GM19467 (cell line): ENCODE results near the gene AZU1.

ENCODE experiments used
- ATAC-seq: cut with Tn5 transposase; IDR thresholded peaks from one replicate; pipeline ENCODE4 v1.9.1; 2021; ENCODE audit warnings: mild to moderate bottlenecking, moderate library complexity; ENCODE audit not compliant: unreplicated experiment

The AZU1 gene, protein sequence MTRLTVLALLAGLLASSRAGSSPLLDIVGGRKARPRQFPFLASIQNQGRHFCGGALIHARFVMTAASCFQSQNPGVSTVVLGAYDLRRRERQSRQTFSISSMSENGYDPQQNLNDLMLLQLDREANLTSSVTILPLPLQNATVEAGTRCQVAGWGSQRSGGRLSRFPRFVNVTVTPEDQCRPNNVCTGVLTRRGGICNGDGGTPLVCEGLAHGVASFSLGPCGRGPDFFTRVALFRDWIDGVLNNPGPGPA

DNA sequence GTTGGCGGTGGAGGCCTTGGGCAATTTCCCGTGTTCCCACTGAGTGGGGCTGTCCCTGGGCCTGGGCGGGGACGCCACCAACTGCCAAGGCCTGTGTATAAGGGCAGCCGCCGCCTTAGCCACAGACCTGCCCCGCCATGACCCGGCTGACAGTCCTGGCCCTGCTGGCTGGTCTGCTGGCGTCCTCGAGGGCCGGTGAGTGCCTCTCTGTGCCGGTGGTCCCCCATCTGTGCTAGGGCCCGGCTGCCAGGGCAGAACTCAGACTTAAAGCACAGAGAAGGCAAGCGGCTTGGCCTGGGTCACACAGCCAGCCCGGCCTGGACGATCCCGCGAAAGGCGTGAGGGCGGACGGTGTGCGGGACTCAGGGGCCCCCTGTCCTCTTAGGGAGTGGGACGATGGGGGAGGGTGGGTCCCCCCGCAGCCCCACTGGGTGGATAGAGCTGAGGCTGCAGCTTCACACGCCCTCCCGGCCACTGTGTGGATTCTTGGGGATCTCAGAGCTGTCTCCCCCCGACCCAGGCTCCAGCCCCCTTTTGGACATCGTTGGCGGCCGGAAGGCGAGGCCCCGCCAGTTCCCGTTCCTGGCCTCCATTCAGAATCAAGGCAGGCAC lies at the start of gene AZU1:
TSS of gene AZU1 (plus strand) at position 128 of the 612 bp plus-strand sequence. CDS start at position 138, 10 bp downstream.
- ATAC-seq: no peak

DNA sequence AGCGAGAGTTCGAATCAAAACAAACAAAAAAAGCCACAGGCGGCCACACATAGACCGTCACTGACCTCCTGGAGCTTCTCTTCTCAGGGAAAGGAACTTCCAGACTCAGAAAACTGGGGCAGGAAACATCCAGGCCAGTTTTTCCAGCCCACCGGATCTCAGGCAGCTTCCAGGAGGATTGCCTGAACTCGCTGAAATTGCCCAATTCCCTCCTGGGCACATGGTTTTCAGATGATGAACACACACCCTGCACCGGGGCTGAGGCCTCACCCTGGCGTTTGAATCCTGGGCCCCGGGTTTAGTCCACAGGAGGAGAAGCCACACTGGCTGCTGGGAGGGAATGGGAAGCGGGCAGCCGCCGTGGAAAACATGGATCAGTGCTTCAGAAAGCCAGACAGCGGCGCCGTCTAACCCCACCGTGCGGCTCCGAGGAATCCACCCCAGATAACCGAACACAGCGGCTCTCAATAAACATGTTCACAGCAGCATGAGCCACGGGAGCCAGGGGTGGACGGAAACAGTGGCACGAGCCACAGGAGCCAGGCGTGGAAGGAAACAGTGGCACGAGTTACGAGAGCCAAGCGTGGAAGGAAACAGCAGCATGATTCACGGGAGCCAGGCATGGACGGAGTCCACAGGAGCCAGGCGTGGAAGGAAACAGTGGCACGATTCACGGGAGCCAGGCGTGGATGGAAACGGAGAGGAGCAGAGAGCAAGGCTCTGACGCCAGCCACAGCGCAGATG lies 48.6 kb upstream of the AZU1 start:
- ATAC-seq: no peak

DNA sequence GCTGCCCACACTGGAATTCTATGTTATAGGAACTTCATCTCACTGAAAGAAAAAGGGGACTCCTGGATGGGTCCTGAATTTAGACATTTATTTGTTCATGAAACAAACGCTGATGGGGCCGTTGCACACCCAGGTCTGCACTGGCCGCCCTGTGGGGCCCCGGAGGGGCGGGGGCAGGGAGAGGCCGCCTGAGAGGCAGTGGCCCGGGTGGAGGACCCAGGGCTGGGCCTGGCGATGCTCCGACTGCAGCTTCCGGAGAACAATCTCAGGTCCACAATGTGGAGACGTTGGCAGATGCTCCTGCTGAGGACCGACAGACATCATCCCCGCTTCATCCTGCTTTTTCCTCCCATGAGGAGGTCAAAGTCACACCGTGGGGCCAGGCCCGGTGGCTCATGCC lies 46.7 kb upstream of the AZU1 start:
- no peak for ATAC-seq

DNA sequence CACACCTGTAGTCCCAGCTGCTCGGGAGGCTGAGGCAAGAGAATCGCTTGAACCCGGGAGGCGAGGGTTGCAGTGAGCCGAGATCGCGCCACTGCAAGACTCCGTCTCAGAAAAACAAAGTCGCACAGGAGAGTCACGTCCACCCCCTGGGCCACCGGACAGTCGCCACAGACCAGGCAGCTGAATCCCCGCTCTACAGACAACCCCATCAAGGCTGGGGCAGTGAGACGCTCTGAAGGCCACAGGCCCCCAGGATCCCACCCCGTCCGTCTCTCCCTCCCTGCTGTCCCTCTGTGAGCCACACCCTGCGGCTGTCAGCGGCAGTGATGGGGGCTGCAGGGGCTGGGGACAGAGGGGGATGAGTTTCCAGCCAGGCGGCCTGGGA lies 45.8 kb upstream of the AZU1 start:
- no peak for ATAC-seq

DNA sequence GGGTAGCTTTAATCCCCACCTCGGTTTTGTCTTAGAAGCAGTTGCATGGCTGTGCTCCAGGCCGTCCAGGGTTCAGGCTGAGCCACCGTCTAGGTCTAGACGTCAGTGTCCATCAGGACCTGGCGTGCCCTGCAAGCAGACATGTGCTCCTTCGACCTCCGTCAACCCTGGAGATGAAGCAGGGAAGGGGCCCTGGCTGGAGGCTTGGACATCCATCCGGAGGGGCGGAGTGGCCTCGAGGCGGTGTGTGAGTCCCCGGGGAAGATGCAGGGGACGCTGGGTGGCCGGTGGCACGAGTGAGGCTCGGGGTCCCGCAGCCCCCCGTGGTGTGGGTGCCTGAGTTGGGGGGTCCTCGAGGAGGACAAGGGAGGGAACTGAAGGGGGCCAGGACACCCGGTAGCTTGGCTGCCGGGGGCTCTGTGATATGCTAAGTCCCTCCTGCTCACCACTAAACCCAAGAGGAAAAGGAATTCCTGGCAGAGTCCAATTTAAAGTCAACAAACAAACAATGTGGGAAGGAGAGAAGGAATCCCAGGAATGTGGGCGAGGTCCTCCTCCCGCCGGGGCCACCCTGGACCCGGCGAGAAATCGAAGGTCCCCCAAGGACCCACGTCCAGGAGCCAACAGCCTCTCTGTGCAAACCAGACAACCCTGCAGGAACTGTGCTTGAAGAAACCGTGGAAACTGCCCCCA lies 45.3 kb upstream of the AZU1 start:
- no peak for ATAC-seq

DNA sequence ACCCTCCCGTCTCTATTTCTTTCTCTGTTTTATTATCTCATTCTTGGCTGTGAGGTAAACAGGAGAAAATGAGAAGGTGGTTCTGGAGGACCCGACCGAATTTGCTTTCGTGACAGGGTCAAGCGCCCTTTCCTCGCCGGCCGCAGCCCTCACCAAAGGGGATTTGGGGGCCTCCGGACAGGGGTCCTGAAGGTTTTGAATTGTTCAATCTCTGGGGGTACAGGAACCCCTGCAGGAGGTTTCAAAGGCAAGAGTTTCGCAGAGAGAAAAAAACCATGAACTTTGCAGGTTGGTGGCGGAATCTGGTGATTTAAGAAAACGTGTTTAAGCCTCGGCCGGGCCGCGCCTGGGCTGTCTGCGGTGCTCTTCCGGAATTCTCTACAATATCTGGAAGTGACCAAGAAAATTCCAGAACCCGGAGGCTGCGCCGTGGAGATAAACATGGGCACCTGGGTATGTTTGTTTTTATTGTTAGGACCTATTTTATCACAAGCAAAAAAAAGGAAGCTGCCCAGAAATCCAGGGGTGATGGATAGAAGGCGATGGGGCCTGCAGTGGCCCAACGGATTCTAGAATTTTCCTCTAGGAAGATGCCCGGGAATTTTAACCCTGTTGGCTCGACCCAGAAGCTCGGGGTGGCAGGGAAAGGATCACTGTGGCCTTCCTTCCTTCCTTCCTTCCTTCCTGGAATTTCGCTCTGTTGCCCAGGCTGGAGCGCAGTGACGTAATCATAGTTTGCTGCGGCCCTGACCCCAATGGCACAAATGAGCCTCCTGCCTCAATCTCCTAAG lies 44.6 kb upstream of the AZU1 start:
- ATAC-seq: no peak

DNA sequence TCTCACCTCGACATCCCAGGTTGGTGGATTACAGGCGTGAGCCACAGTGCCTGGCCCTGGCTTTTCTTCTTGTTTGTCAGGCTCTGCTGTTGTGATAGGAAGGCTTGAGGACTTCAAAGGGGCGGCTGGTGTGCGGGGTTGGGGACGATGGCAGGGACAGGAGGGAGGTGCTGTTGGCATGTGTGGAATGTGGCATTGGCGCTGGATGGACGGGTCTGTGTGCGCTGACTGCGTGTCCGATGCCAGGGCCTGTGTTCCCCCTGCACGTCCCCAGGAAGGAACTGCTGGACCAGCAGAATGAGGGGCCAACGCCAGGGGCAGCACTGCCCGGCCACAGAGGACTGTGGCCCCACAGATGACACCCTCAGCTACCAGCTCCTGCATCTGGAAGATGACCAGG lies 43.1 kb upstream of the AZU1 start:
- no peak for ATAC-seq

DNA sequence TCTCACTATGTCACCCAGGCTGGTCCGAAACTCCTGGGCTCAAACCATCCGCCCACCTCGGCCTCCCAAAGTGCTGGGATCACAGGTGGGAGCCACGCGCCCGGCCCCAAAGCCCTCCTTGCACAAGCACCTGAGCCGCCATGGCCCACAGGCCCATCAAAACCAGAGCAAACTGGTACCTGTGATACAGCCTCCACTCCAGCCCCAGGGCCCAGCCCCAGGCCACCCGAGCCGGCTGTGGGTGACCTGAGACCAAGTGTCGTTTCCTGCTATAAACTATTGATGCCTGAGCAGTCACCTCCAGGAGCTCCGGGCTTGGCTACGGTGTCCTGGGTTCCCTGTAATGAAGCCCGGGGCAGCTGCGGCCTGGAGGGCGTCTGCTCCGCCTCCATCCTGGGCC lies 40.1 kb upstream of the AZU1 start:
- ATAC-seq: no peak

DNA sequence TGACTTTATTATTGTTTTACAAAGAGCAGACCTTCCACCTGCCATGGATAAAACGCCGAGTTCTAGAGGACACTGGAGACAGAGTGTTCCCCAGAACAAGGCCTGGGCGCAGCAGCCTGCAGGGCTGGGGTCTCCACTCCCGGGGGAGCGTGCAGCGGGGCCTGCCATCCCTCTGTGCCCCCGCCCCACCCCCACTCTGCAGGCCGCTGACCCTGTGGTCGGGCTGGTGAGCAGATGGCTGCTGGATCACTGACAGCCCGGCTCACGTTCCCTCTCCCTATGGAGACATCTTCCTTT lies 39.0 kb upstream of the AZU1 start:
- no peak for ATAC-seq

DNA sequence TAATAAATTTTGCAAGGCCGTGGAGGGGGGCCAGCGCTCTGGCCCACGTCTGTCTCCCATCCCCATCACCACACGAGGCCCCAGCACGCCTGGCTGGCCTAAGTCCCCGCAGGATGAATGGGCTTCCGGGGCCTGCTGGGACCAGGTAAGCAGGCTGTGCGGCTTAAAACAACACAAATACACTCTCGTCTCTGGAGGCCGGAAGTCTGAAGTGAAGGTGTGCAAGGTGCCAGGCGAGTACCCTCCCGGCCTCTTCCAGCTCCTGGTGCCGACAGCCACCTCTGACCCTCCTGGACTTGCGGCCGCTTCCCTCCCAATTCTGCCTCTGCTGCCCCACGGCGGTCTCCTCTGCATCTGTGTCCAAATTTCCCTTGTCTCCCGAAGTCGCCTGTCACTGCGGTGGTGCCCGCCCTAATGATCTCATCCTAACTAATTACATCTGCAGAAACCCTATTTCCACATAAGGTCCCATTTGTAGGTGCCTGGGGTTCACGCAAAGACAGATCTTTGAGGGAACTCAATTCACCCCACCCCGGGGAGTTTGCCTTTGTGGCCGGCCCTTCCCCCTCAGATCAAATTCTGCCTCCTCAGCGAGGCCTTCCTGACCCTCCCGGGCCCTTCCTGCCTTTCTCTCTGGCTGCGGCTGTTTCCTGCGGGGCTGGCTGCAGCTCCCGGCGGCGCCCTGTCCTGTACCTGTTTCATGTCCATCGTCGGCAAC lies 38.5 kb upstream of the AZU1 start:
- ATAC-seq: no peak

DNA sequence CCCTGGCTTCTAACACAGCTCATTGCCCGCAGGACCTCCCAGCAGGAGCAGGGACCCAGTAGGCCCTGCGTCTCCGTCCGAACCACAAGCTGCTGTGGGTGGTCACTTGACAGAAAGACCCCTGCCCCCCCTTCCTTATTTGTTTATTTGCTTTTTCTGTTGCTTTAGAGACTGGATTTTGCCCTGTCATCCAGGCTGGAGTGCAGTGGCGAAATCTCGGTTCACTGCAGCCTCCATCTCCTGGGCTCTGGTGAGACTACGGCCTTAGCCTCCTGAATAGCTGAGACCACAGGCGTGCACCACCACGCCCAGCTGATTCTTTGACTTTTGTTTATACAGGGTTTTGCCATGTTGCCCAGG lies 38.0 kb upstream of the AZU1 start:
- ATAC-seq: no peak

DNA sequence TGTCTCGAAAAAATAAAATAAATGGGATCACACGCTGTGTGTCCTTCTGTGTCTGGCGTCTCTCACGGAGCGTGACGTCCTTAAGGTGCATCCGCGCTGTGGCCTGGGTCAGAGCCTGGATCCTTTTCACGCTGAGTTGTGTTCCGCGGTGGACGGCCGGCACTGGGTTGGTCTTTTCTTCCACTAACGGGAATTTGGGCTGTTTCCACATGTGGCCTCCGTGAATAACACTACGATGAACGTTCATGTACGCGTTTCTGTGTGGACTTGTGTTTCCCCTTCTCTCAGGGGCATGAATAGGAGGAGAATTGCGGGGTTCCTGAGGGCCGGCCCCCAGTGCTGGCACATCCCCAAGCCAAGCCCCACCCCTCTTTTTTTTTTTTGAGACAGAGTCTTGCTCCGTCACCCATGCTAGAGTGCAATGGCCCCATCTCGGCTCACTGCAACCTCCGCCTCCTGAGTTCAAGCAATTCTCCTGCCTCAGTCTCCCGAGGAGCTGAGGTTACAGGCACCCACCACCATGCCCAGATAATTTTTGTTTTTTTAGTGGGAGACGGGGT lies 36.5 kb upstream of the AZU1 start:
- no peak for ATAC-seq

DNA sequence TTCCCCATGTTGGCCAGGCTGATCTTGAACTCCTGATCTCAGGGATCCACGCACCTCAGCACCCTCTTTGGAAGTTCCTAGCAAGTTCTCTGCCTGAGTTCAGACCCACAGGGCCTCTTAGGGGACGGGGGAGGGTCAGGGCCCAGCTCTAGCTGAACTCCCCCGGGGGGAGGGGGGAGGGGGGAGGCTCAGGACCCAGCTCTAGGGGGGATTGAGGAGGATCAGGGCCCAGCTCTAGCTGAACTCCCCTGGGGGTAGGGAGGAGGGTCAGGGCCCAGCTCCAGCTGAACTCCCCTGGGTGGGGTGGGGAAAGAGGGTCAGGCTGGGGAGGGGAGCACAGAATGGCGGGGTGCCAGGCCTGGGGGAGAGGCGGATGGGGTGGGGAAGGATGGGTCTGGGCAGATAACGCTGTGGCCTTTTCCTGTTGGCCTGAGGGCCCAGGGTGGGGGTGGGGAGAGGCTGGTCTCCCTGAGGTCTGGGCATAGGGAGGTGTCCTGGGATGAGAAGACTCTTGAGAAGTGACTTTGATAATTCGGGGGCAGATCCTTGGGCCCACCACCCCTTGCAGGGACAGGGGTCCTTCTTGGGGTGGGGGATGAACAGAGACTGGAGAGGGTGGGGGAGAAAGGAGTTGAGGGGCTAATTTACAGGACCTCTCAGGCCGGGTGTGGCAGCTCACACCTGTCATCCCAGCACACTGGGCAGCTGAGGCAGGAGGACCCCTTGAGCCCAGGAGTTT lies 35.9 kb upstream of the AZU1 start:
- ATAC-seq: no peak

DNA sequence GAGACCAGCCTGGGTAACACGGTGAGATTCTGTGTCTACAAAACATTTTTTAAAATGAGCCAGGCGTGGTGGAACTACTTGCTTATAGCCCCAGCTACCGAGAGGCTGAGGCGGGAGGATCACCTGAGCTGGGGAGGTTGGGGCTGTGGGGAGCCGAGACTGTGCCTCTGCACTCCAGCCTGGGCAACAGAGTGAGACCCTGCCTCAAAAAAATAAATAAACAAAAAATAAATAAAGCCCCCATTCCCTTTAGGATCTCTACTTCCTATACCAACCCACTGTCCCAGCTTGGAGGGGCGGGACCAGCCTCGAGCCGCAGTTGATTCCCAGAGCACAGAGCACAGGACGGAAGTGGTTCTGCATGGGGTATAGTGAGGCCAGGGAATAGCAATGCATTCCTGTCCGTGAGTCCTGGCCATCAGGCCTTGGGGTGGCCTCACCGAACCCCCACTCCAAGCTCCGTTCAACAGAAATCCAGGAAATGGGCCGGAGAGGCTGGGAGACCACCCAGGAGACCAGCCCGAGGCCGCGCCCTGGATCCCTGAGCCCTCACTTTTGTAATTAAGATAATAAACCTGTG lies 35.2 kb upstream of the AZU1 start:
- ATAC-seq: no peak

DNA sequence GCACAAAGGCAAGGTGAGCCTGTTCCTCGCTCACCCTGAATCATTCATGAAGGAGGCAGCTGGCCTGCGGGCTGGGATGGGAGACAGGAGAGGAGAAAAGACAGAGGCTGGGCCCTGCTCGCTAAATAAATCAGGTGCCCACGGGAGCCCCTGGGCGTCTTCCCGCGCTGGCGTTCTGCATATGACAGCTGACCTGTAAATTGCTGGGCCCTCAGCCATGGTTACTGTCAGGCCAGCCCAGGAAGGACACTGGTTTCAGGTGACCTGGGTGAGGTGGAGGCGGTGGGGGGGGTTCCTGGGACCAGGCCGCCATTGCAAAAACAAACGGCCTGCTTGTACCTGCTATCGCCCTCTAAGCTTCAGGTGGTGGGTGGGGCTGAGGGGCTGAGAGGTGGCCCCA lies 33.8 kb upstream of the AZU1 start:
- ATAC-seq: no peak

DNA sequence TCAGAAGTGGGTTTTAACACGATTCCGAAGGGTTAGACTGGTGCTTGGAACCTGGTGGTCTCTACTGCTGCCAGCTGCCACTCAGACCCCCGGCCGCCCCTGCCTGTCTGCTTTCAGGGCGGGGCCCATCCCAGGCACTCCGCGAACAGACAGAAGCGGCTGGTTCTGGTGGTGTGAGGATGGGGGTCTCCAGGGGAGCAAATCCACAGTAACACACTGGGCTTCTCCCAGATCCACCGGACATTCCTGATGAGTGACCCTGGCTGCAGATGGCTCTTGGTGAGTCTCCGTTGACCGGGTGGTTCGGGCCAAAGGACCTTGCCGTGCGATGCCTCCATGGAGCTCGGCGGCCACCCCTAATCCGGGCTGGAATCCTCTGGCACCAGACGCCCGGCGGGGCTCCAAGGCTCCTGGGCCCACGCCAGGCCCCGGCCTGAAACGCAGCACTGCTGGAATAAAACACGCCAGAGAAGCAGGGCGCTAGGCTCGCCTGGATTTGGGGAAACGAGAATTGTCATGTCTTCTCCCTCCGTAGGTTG lies 32.5 kb upstream of the AZU1 start:
- no peak for ATAC-seq

DNA sequence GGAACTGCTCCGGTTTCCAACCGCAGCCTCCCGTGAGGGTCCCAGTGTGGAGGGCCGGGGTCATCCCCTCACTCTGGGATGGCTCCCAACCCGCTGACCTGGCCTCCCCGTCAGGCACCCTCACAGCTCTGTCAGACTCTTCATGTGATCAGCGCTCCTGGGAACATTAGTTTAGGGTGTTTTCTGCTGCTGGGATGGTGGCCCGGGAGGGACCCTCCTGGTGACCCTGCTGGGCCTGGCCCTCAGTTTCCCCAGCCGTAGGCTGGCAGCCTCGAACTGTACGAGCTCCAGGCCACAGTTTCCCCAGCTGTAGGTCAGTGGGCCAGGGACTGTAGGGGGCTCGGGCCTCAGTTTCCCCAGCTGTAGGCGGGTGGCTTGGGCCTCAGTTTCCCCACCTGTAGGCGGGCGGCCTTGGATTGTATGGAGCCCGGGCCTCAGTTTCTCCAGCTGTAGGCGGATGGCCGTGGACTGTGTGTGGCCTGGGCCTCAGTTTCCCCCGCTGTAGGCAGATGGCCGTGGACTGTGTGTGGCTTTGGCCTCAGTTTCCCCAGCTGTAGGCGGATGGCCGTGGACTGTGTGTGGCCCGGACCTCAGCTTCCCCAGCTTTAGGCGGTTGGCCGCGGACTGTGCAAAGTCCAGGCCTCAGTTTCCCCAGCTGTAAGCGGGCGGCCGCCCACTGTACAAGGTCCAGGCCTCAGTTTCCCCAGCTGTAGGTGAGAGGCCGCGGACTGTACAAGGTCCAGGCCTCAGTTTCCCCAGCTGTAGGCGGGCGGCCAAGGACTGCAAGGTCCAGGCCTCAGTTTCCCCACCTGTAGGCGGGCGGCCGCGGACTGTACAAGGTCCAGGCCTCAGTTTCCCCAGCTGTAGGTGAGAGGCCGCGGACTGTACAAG lies 31.7 kb upstream of the AZU1 start:
- ATAC-seq: no peak
